ENCODE results near the gene PLB1.

Gene PLB1

DNA sequence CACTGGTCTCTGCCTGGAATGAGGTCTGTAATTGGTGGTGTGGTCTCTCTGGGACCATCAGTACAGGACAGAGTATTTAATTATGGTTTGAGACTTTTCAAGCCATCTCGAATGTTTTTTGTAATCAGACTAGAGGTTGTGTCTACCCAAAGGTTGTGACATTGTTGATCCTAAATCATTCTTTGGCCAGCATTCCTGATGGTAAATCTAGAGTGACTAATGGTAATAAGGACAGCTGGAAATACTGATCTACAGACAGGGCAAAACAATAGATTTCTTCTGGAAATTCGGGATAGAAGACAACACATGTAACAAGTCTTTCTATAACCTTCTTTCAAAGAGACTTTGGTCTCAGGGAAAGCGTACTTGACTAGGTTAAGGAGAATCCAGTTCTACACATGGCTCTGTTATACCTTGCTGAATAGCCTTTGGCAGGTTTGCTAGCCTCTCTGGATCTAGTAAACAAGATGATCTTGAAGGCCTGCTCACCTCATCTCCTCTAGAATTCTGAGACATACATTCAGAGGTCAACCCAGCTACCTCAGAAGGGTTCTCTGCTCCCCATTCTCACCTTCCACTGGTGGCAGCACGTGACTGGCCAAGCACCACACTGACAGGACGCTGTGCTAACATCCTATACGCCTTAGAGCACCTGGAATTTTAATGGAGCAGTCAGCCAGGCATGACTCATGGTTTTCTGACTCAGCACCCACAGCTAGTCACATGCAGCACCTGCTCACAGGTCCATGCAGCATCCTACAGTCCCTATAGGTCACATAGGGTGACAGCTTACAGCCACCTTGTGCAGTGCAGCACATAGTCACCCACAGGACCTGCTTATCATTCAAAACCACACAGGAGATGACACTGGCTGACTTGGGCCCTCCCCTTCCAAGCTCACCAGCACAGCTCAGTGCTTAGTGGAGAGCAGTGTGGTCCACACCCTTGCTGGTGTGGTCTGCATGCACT lies 12.2 kb downstream of the PLB1 start:
- DNase-seq = peak; percentile 45

DNA sequence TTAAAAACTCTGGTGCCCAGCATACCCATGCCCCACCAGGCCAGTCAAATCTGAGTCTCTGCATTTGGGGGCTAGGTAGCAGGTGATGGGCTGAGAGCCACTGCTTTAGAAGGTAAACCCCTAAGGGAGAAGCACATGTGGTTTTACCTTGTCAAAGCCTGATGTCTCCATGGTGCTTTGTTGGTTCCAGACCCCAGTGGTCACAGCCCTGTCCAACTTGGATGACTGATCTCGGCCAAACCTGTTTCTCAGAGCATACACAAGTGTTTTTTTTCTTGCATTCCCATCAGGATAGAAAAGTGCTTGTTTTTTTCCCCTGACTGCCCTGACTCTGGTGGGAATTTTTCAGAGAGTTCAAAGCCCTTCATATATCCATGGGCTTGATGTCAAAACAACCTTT lies 13.5 kb downstream of the PLB1 start:
- DNase-seq = no peak

DNA sequence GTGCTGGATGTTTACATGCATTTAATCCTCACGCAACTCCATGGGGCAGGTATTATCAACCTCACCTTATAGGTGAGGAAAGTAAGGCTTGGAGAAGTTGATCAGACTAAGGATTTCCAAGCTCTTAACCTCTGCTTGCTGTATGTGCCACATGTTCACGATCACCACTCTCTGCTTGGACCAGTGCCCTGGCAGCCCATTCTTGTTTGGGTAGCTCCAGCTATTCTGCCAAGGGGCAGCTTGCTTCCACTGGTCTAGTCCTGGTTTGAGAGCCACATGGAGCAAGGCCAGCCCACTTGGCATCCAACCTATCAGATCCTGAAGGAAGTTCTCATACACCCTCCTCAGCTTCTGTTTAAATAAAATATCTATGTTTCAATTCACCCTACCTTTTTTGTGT lies 14.3 kb downstream of the PLB1 start:
- DNase-seq = no peak

DNA sequence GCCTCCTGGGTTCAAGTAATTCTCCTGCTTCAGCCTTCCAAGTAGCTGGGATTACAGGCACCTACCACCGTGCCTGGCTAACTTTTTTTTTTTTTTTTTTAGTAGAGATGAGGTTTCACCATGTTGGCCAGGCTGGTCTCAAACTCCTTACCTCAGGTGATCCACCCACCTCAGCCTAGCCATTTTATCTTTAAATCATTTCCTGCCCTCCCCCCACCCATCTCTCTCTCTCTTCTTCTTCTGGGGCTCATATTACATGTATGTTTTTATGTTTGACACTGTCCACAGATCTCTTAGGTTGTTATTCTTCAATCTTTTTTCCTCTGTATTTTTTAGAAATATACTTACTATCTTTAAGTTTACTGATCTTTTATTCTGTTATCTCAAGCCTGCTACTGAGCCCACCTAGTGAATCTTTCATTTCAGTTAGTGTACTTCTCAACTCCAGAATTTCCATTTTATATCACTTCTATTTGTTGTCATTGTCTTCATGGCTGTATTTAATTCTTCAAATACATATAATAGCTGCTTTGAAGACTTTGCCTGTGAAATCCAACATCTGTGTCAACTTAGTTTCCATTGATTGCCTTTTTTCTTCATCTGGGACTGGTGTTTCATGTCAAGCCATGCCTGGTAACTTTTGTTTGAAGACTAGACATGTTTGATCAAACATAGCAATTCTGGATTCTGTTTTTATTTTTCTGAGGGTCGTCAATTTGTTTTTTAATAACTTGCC lies 16.2 kb downstream of the PLB1 start:
- no peak for DNase-seq

DNA sequence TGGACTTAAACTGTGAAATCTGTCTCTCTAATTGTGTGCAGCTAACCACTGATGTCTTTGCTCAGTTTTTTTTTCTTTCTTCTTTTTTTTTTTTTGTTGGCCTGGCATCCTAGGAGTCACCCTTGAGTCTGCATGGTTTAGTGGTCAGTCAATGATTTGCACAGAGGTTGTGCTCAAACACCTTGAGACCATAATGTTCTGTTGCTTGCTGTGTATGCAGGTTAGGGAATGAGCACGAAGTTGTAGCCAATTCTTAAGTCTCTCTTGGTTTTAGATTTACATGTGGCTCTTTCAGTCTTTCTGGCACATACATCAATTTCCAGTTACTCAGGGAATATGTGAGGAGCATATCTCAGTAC lies 16.7 kb downstream of the PLB1 start:
- no peak for DNase-seq

DNA sequence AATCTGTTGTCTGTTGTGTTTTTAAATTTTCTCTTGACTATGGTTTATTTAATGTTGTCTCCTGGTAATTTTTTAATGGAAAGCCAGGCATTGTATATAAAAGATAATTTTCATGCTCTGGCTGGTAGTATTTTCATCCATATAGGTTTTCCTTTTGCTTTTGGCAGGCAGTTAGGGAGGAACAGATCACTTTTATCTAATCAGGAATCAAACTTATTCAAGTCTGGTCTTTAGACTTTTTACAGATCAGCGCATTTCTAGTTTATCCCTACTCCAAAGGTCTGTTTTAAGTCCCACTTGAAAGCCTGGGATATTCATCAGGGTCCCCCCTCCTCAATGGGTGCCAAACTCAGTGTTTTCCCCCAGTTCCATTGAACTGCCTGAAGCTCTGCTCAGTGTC lies 17.2 kb downstream of the PLB1 start:
- no peak for DNase-seq

DNA sequence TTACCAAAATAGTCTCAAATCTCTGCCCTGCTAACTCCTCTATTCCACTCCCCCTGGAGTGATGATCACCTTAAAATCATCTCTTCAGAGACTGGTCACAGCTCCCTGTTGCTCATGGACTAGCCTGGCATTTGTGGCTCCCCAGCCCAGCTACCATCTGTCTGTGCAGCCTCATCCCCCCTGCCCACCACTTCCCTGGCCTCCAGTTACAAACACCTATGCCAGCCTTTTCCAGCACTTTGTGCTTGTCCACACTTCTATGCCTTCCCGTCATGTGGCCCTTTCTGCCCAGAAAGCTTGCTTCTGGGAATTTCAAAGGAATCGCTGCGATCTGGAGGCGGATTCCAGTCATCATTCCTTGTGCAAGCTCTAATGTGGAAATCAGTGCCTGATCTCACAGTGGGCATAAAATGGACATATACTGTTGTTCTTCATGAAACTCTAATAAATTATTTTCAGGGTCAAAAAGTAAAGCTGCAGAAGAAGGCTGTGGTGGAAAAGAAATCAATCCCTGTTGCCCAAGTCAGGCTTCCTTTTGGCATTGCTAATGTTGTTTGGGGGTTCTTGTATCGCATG lies 19.4 kb downstream of the PLB1 start:
- no peak for DNase-seq

DNA sequence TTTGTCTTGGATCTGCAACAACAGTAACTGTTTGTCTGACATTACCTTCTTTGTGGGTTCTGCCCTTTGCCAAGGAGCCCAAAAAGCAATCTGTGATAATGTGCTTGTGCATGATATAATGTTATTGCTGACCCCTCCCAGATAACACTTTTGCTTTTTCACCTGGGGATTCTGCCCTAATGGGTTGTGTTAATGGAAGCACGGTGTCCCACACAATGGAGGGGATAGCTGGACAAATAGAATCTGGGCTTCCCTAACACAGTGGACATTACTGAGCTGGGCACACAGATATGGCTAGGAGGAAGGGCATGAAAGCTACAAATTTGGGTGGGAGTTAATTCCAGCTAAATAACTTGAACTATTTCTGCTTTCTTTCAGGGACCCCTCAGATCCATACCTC lies 20.6 kb downstream of the PLB1 start:
- DNase-seq = no peak

DNA sequence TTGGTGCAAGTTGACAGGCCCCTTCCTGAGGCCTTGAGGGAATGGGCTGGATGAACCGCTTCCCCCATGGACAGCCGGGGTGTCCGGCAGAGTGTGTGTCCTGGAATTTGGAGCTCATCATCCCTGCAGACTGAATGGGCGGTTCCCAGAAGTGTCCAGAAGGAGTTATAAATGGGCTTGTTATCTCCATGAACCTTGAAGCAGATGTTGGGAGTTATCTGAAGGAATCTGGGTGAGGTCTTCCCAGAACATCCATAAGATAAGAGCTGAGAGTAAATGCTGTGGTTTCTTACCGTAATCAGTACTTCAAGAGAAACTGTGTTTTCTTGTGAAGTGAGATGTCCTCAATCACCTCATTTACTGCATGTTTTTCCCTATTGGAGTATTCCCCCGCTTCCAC lies 21.1 kb downstream of the PLB1 start:
- DNase-seq = no peak

DNA sequence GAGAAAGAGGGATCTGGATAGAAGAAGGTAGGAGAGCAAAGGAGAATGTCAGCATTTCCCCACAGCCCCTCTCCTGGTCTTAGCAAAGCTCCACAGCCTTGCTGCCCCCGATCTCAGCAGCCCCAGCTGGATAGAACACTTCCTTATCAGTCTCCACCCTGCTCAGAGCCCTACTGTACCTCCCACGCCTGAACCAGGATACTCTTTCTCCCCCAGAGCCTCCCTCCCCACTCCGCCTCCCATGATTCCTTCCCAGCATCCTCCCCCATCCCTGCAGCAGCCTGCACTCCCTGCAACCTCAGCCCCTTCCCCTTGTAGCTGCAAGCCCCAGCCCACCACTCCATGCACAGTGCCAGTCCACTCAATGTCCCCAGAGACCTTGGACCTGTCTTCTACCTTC lies 25.8 kb downstream of the PLB1 start:
- DNase-seq = no peak

DNA sequence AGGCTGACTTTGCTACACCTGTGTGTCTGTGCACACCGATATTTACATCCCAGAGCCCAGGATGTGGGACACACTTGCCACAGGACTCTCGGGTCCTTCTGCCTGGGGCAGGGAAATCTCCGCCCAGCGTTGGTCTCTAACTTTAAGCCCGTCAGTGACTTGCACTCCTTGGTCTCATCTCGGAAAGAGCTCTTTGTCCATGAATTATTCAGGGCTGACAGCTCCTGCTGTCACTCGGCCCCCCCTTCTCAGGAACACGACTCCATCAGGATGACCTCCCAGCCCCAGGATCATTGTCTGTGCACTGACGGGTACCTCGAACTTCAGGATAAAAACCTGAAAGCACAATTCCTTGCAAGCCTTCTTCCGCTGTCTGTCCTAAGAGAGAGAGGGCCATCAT lies 26.6 kb downstream of the PLB1 start:
- no peak for DNase-seq

DNA sequence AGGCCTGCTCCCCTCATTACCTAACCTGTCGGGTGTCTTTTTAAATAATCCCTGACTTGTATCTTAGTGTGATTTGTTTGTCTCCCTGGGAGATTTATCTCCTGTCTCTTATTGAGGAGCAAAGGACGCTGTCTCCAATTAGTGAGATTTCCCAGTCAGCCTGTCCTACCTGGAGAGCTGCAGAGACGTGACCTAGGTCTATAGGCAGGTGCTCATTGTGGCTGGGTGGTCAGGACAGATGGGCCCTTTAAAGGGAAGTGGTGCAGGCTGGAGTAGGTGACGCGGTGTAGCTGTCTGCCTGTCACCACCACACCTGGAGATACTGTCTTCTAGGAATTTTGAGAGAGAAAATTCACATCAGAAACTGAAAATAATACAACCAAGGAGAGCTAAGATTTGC lies 28.0 kb downstream of the PLB1 start:
- DNase-seq = no peak

DNA sequence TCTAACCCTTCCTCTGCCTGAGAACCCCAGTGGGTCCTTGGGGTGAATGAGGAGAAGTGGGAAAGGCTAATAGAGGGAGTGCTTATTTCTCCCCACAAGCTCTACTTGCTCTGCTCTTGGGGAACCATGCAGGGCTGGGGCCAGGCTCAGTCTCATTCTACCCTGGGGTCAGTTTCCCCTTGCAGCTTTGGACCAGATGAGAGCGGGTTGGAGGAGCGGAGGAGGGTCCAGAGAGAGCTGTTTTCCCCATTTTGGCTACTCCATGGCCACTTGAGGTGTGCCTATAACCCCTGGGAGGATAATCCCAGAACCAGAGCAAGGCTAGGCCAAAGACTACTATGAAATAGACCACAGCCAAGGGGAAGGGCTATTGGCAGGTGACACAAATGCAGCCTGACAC lies 29.6 kb downstream of the PLB1 start:
- no peak for DNase-seq

DNA sequence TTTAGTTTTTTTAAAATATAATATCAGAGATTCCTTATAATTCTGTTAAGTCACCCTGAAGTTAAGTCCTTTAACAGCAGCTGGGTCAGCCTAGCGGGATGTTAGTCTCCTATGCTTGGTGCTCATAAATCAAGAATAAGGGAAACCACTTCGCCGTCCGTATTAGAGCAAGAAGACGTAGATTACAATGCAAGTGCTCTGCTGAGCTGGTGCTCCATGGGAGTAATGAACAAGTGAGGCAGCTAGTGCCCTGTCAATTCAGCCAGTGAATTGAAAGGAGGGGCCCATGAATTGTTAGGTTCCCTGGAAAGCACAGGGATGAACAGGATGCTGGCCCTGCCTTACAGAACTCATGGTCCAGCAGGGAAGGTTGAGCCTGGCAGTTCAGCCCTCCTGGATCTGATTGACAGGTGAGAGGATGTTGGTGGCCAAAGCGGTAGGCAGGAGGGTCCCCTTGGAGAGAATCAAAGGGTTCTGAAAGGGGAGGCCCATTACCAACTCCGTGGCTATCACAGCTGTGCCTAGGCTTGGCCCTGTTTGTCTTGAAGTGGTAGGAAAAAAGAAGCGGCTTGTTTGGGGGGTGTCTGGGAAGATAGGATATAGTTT lies 30.8 kb downstream of the PLB1 start:
- DNase-seq = no peak

DNA sequence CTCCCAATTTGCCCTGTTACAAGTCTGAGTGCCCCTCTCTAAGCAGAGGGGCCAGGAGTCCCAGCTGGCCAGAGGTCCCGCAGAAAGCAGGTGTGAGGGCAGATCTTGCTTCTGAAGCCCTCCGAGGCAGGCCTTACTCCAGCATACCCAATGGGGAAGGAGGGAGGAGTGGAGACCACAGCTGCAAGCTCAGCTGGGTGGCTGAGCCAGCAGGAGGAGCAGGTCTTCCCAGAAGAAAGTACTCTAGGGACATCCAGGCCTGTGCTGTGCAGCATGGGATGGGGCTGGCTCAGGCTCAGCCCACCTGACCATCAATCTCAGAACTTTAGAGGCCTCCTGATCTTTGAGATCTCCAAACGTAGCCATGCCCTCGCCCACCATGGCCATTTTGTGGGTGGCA lies 31.3 kb downstream of the PLB1 start:
- no peak for DNase-seq

DNA sequence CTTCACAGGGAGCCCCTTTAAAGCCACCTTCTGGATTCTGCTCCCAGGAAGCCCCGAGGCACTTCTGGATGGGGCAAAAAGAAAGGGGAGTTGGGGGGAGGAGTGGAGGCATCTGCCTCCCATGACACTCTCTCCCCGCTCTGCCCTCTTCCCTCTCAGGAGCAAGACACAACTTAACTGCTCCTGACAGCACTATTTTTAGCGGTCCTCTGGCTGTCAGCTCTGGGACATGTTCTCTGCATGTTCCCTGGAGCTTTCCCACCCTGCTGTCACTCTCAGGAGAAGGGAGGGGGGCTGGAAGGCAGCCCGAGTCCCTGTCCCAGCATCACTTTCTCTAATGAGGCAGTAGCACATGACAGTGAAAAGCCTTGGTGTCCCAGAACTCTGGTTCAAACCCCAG lies 32.3 kb downstream of the PLB1 start:
- no peak for DNase-seq

DNA sequence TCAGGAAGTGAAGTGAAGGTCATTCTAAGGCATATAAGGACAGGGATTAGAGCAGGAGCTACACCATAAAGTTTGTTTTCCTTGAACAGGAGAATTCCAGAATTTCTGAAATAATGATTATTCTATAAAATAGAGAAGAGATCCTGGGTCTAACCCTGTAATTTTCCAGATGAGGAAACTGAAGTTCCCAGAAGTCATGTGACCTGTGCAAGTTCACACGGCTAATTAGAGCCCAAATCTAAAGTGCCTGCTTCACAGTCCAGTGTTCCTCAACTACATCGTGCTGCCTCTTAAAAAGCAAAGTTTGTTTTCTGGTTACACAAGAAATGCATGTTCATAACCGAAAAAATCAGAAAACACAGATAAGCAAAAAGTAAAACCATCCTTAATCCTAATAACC lies 34.9 kb downstream of the PLB1 start:
- no peak for DNase-seq

DNA sequence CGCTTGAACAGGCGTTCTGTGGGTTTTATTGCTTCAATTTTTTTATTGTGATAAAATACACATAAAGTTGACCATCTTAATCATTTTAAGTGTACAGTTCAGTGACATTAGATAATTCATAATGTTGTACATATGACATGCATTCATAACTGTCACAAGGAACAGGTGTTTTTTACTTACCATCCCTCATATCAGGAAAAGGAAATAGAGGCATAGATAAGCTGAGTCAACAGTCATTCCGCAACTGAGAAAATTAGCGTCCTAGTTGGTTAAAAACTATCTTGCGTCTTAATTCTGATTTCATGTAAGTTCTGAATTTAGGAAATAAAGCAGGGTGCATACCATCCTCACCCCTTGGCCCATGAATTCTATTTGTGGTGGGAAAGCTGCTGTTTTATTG lies 36.5 kb downstream of the PLB1 start:
- DNase-seq = no peak

DNA sequence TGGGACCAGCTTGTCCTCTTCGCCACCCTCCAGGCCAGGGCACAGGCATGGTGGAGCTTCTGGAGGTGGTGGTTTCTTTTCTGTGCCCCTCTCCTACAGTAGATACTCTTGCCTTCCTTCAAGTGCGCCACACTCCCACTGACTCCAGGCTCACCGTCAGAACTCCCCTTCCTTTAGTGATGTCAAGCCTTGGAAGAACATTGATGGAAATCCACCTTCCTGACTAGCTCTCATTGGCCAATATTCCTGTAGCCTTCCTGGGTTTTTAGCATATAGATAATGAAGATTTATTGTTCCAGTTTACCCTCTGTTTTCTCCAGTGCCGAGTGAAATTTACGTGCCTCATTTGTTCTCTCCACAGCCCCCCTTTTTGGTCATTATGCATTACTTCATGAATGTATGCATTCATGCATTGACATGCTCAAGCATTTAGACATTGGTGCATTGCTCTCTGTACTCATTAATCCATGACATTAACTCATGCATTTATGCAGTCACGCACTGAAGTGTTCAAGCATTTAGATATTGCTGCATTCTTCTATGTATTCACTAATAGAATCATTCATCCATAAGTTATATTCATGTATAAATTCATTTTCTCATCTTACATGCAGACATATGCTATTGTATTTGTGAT lies 37.3 kb downstream of the PLB1 start:
- no peak for DNase-seq

DNA sequence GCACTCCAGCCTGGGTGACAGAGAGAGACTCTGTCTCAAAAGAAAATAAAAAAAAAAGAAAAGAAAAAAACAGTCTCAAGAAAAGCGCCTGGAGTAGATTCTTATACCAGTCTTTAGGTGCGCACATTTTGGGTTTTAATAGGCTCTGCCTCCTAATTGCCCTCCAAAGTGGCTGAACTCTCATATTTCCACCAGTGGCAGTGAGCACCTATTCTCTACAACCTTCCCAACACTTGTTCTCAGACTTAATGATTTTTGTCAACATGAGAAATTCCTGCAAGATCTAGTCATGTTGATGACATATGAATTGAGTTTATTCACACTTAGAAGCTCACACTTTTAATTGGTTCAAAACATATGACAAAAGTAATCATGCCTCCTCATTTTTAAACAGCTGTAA lies 39.0 kb downstream of the PLB1 start:
- DNase-seq = no peak

DNA sequence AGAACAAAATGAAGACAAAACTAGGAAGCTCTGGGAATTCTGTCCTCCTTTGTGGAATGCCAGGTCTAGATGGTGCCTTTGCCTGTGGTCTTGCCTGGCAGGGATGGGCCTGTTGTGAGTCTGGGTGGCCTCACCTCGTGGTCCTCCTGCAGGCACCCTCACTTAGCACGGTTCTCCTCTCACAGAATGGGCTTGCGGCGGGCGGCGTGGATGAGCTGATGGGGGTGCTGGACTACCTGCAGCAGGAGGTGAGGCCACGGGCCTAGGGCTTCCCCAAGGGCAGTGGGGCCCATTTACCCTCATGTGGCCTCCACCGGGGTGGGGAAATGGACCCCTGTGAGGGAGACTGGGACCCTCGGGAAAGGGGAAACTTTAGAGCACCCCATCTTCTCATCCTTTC lies 42.3 kb downstream of the PLB1 start:
- no peak for DNase-seq

DNA sequence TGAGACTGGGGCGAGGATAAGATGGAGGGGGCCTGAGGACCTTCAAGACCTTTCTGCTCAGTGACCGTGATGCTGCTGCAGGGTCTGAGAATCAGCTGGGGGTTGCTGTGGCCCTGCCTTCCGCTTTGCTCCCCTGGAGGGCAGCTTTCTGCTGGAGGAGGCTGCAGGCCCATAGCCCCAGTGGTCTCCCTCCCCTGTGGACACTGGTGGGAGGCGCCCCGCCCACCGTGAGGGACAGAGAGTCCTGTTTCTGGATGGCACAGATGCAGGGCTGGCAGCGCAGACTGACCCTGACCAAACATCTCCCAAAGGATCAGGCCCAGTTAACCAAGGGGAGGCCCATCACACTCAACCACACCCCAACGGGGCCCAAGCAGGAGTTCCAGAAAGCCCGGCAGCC lies 42.8 kb downstream of the PLB1 start:
- no peak for DNase-seq

DNA sequence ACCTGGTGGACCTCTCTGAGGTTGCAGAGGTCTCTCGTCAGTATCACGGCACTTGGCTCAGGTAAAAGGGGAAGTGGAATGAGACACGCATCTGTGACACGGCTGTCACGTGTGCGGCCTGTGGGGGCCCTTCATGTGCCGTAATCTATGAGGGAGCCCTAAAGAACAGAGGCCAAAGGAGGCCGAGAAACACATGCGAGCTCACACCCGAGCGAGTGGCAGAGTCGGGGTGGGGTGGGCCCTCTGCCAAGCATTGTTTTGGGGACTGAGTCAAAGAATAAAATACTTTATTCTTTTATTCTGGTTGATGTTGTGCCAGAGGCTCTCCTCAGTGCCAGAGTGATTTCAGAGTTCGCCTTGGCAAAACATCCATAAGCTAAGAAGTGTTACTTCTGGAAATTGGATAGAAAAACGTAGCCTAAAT lies 43.3 kb downstream of the PLB1 start:
- DNase-seq = peak; percentile 27
